Ovary (tissue), 3 donors: ENCODE measurements around the gene SLC25A5.

Experiments used
- POLR2A ChIP-seq: fragments of 450-650 bp; IDR thresholded peaks from one replicate; pipeline ENCODE4 v1.6.1; 2017; ENCODE audit warnings: antibody characterized with exemption, mild to moderate bottlenecking, moderate library complexity
- TF ChIP-seq, protein P1 (sequence below), 3 donors: fragments of 450-650 bp in 2 of 3; fragments of 200-600 bp in 1 of 3; IDR thresholded peaks; one replicate each; pipeline versions ENCODE4 v1.5.1 to v1.8.0; 2016 to 2022; ENCODE audit warnings: antibody characterized with exemption in 3 of 3, mild to moderate bottlenecking in 1 of 3
- donor health status: DM: no; HTN: no; CAD: no.

- TF ChIP-seq, protein P1, sequence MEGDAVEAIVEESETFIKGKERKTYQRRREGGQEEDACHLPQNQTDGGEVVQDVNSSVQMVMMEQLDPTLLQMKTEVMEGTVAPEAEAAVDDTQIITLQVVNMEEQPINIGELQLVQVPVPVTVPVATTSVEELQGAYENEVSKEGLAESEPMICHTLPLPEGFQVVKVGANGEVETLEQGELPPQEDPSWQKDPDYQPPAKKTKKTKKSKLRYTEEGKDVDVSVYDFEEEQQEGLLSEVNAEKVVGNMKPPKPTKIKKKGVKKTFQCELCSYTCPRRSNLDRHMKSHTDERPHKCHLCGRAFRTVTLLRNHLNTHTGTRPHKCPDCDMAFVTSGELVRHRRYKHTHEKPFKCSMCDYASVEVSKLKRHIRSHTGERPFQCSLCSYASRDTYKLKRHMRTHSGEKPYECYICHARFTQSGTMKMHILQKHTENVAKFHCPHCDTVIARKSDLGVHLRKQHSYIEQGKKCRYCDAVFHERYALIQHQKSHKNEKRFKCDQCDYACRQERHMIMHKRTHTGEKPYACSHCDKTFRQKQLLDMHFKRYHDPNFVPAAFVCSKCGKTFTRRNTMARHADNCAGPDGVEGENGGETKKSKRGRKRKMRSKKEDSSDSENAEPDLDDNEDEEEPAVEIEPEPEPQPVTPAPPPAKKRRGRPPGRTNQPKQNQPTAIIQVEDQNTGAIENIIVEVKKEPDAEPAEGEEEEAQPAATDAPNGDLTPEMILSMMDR (IDR thresholded peaks at IDR 0.05): no peak
- no peak for TF ChIP-seq POLR2A
These were observed 7.3 kb downstream of the SLC25A5 start for GRCh38 chrX:119475389-119476101.
